ENCODE results near the gene ZC3HAV1L. TPM values are rescaled to one million over a fixed set of nuclear protein-coding genes. Genes with fewer than 3 reads are reported as not detected.
"Not testable (repeated sequence)": the region's sequence is repeated elsewhere in the genome, so short reads cannot be mapped to it uniquely, and the experiment has no call there.

ZC3HAV1L gene
- total RNA-seq, 4 donors from 2014 or later = 16.8 to 23.3 (median 18.0) TPM

GRCh38 chr7:139066315-139066714 is 30.5 kb upstream of the ZC3HAV1L start:
- ATAC-seq (ENCODE audit: low FRiP score) (no peak), DNase-seq (ENCODE audit: low spot score) (no peak)
- TF ChIP-seq CTCF (IDR thresholded peaks at IDR 0.05) = no peak

GRCh38 chr7:139065323-139065722 is 29.5 kb upstream of the ZC3HAV1L start:
- no peak for TF ChIP-seq CTCF (IDR thresholded peaks at IDR 0.05)
- no peak for DNase-seq (ENCODE audit: low spot score)
- ATAC-seq (ENCODE audit: low FRiP score) = no peak

GRCh38 chr7:139061416-139061815 is 25.6 kb upstream of the ZC3HAV1L start:
- TF ChIP-seq CTCF (IDR thresholded peaks at IDR 0.05) = no peak
- no peak for ATAC-seq (ENCODE audit: low FRiP score)
- DNase-seq (ENCODE audit: low spot score) = no peak

- ATAC-seq (ENCODE audit: low FRiP score) = no peak
Measured at GRCh38 chr7:139060695-139061237, 24.9 kb upstream of the ZC3HAV1L start.

GRCh38 chr7:139059905-139060304 is 24.1 kb upstream of the ZC3HAV1L start:
- DNase-seq (ENCODE audit: low spot score) = no peak
- no peak for ATAC-seq (ENCODE audit: low FRiP score)
- no peak for TF ChIP-seq CTCF (IDR thresholded peaks at IDR 0.05)

More at GRCh38 chr7:139060695-139061237, 24.9 kb upstream of the ZC3HAV1L start:
- DNase-seq (ENCODE audit: low spot score) = no peak
- no peak for TF ChIP-seq CTCF (IDR thresholded peaks at IDR 0.05)

GRCh38 chr7:139058943-139059342 is 23.1 kb upstream of the ZC3HAV1L start:
- DNase-seq (ENCODE audit: low spot score) = no peak
- ATAC-seq (ENCODE audit: low FRiP score) = peak; percentile 53
- TF ChIP-seq CTCF (IDR thresholded peaks at IDR 0.05) = no peak

GRCh38 chr7:139055674-139056073 is 19.8 kb upstream of the ZC3HAV1L start:
- no peak for TF ChIP-seq CTCF (IDR thresholded peaks at IDR 0.05)
- DNase-seq (ENCODE audit: low spot score) = no peak
- ATAC-seq (ENCODE audit: low FRiP score) = no peak

- ATAC-seq (ENCODE audit: low FRiP score); DNase-seq (ENCODE audit: low spot score): not testable (repeated sequence)
Measured at GRCh38 chr7:139054656-139055055, 18.8 kb upstream of the ZC3HAV1L start.
